ENCODE data around the gene TRAPPC5. TPM values are rescaled to one million over a fixed set of nuclear protein-coding genes. Genes with fewer than 3 reads are reported as not detected.

TRAPPC5 gene
- total RNA-seq, 1 experiment from 2014 or later = 77.4 TPM

DNA sequence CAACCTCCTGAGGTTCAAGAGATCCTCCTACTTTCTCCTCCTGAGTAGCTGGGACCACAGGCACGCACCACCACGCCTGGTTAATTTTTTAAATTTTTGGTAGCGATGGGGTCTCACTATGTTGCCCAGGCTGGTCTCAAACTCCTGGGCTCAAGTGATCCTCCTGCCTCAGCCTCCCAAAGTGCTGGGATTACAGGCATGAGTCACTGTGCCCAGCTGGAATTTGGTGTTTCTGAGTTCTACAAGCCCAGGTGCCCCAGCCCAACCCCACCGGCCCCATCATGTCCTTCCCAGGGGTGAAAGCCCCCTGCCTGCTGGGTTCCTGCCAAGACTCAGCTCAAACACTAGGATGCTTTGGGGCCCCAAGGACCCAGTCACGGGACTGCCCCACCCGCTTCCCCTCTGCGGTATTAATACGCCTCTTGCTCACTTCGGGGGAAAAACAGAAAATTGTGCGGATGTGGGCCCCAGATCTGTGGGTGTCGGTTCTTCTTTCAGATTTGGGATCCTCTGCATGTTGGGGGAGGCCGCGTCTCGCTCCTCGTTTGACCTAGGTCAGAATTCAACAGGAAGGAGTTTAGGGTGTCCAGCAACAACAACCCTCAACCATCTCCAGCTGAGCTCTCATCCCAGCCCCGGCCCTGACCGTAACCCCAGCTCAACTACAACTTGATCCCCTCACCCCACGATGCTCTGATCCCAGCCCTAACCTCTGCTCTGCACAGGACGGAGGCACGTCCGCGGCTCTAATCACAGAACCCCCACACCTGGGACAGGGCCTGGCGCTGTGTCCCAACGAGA, 25.0 kb downstream of the TRAPPC5 start:
- Histone ChIP-seq H3K4ac (ENCODE audit: low read depth, low read length) (no peak overlapping the region), H3K56ac (ENCODE audit: insufficient read length, low read depth, low read length) (no peak overlapping the region), H4K5ac (ENCODE audit: insufficient read length, low read depth, low read length) (no peak overlapping the region), H3K9me3 (ENCODE audit: control insufficient read depth, low read depth, low read length) (no peaks in the 10 kb centered on the region), H4K91ac (ENCODE audit: insufficient read length, low read depth, low read length) (no peak overlapping the region), H4K20me1 (ENCODE audit: control insufficient read depth, insufficient read depth, insufficient read length) (no peaks in the 10 kb centered on the region), H2BK15ac (ENCODE audit: low read depth, low read length) (no peak overlapping the region), H2BK12ac (ENCODE audit: insufficient read length, low read depth, low read length) (no peak overlapping the region), H3K23ac (ENCODE audit: insufficient read length, low read depth, low read length) (no peak overlapping the region), H2AK5ac (ENCODE audit: insufficient read length, low read length) (no peak overlapping the region), H3K79me2 (ENCODE audit: insufficient read depth, low read length) (no peaks in the 10 kb centered on the region), H3T11ph (ENCODE audit: low read length) (no peak overlapping the region), H2AFZ (ENCODE audit: low read length) (no peak overlapping the region), H3K27ac (ENCODE audit: insufficient read length, low read depth, low read length) (no peak overlapping the region), H3K4me1 (ENCODE audit: insufficient read depth, low read length) (no peaks in the 10 kb centered on the region), H3K79me1 (ENCODE audit: insufficient read depth, low read depth, low read length, poor library complexity, severe bottlenecking) (no peaks in the 10 kb centered on the region), H3K9ac (ENCODE audit: extremely low read depth, insufficient read length, low read length) (no peak overlapping the region), H3K18ac (ENCODE audit: insufficient read length, low read depth, low read length) (no peak overlapping the region), H2BK20ac (ENCODE audit: low read depth, low read length, poor library complexity, severe bottlenecking) (no peak overlapping the region), H2BK120ac (ENCODE audit: low read depth, low read length, poor library complexity, severe bottlenecking) (no peak overlapping the region), H2BK5ac (ENCODE audit: insufficient read length, low read length) (no peak overlapping the region), H3K4me2 (ENCODE audit: insufficient read depth, insufficient read length, low read length) (no peak overlapping the region), H3K23me2 (ENCODE audit: insufficient read length, low read depth, low read length, poor library complexity, severe bottlenecking) (no peaks in the 10 kb centered on the region), H3K27me3 (ENCODE audit: insufficient read depth, low read length) (no peaks in the 10 kb centered on the region), H3K14ac (ENCODE audit: insufficient read depth, low read length) (no peak overlapping the region), H4K8ac (replicated peaks; ENCODE audit: insufficient read length, low read depth, low read length) (no peak overlapping the region)
- Mint-ChIP-seq H3K4me3 (no peak overlapping the region), H3K4me1 (peaks cover 2 to 8% of the 10 kb centered on the region in 2 experiments), H3K36me3 (ENCODE audit: insufficient read depth in 1 of 3, low read depth in 3 of 3) (no peaks in the 10 kb centered on the region), H3K27ac (no peak overlapping the region; a peak in 1 of 7 replicates), H3K27me3 (ENCODE audit: low read depth) (peaks cover 37% of the 10 kb centered on the region), H3K9me3 (no peaks in the 10 kb centered on the region)
- WGBS (ENCODE audit: extremely low coverage, insufficient read length, low lambda C conversion rate) = no CpG with 5 or more reads among the region's 24 CpGs
- DNase-seq = no peak
- TF ChIP-seq, protein P1, sequence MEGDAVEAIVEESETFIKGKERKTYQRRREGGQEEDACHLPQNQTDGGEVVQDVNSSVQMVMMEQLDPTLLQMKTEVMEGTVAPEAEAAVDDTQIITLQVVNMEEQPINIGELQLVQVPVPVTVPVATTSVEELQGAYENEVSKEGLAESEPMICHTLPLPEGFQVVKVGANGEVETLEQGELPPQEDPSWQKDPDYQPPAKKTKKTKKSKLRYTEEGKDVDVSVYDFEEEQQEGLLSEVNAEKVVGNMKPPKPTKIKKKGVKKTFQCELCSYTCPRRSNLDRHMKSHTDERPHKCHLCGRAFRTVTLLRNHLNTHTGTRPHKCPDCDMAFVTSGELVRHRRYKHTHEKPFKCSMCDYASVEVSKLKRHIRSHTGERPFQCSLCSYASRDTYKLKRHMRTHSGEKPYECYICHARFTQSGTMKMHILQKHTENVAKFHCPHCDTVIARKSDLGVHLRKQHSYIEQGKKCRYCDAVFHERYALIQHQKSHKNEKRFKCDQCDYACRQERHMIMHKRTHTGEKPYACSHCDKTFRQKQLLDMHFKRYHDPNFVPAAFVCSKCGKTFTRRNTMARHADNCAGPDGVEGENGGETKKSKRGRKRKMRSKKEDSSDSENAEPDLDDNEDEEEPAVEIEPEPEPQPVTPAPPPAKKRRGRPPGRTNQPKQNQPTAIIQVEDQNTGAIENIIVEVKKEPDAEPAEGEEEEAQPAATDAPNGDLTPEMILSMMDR (conservative IDR thresholded peaks at IDR 0.05) = no peak

Data from H9 (cell line).